ENCODE data around the gene TMOD2. TPM values are rescaled to one million over a fixed set of nuclear protein-coding genes. Genes with fewer than 3 reads are reported as not detected.

Gene TMOD2
- total RNA-seq, 4 donors from 2014 or later: 1.0 to 4.8 (median 2.4) TPM

- Histone ChIP-seq H3K36me3 (no peaks in the 10 kb centered on the region), H3K9me3 (no peaks in the 10 kb centered on the region), H3K27me3 (no peaks in the 10 kb centered on the region), H3K4me1 (peaks cover 18 to 28% of the 10 kb centered on the region in 2 donors), H3K4me3 (no peak overlapping the region), H3K27ac (peak overlapping the region in 1 of 4 donors; percentile 15)
- in situ Hi-C loops (cut with MboI; ENCODE audit: low sequenced_read_pairs in 4 of 4) (no loop called here), intact Hi-C loops (cut with DNase I; ENCODE audit: low total_unique reads) (no loop called here)
- DNase-seq (no peak), ATAC-seq (no peak)
- no peak for TF ChIP-seq POLR2A (IDR thresholded peaks at IDR 0.05)
- TF ChIP-seq CTCF (IDR thresholded peaks at IDR 0.05 in 4 of 5, conservative IDR thresholded peaks at IDR 0.05 in 1 of 5): no peak
Observed at GRCh38 chr15:51837792-51838251, 86.4 kb downstream of the TMOD2 start.

GRCh38 chr15:51838270-51838669 is 86.9 kb downstream of the TMOD2 start:
- H3K36me3 ChIP-seq: no peaks in the 10 kb centered on the region
- no peak overlapping the region for H3K4me3 ChIP-seq
- peaks cover 23 to 25% of the 10 kb centered on the region in 2 donors for H3K4me1 ChIP-seq
- no peak for DNase-seq
- no peak for ATAC-seq
- H3K27ac ChIP-seq: no peak overlapping the region
- TF ChIP-seq CTCF (IDR thresholded peaks at IDR 0.05 in 4 of 5, conservative IDR thresholded peaks at IDR 0.05 in 1 of 5) (no peak), POLR2A (IDR thresholded peaks at IDR 0.05) (no peak)
- intact Hi-C loops (cut with DNase I; ENCODE audit: low total_unique reads) (no loop called here), in situ Hi-C loops (cut with MboI; ENCODE audit: low sequenced_read_pairs in 4 of 4) (no loop called here)
- H3K27me3 ChIP-seq: no peaks in the 10 kb centered on the region
- no peaks in the 10 kb centered on the region for H3K9me3 ChIP-seq

GRCh38 chr15:51840692-51841091 is 89.3 kb downstream of the TMOD2 start:
- Histone ChIP-seq H3K36me3 (no peaks in the 10 kb centered on the region), H3K27me3 (no peaks in the 10 kb centered on the region), H3K9me3 (no peaks in the 10 kb centered on the region), H3K4me3 (no peak overlapping the region), H3K27ac (no peak overlapping the region), H3K4me1 (peaks cover 28 to 34% of the 10 kb centered on the region in 2 donors)
- DNase-seq: no peak
- in situ Hi-C loops (cut with MboI; ENCODE audit: low sequenced_read_pairs in 4 of 4) (no loop called here), intact Hi-C loops (cut with DNase I; ENCODE audit: low total_unique reads) (no loop called here)
- TF ChIP-seq CTCF (IDR thresholded peaks at IDR 0.05 in 4 of 5, conservative IDR thresholded peaks at IDR 0.05 in 1 of 5) (no peak), POLR2A (IDR thresholded peaks at IDR 0.05) (no peak)
- ATAC-seq: no peak

- intact Hi-C loops (cut with DNase I; ENCODE audit: low total_unique reads): no loop called here
- Histone ChIP-seq H3K9me3 (no peaks in the 10 kb centered on the region), H3K27ac (peak overlapping the region in 2 of 4 donors; percentile 11 to 27), H3K4me1 (peaks cover 32 to 39% of the 10 kb centered on the region in 2 donors), H3K4me3 (no peak overlapping the region), H3K27me3 (no peaks in the 10 kb centered on the region), H3K36me3 (no peaks in the 10 kb centered on the region)
- ATAC-seq (no peak), DNase-seq (no peak)
- TF ChIP-seq CTCF (IDR thresholded peaks at IDR 0.05 in 4 of 5, conservative IDR thresholded peaks at IDR 0.05 in 1 of 5) (no peak), POLR2A (IDR thresholded peaks at IDR 0.05) (no peak)
- in situ Hi-C loops (cut with MboI; ENCODE audit: low sequenced_read_pairs in 4 of 4): no loop called here
Observed at GRCh38 chr15:51841406-51842040, 90.1 kb downstream of the TMOD2 start.
